Activated CD4-positive, alpha-beta T cell treated with anti-CD3 and anti-CD28 coated beads for 1 hour (primary cell): Measurements from ENCODE around the gene CRADD.
"Not testable (repeated sequence)": the region's sequence is repeated elsewhere in the genome, so short reads cannot be mapped to it uniquely, and the experiment has no call there.

Source experiments
- DNase-seq: peaks from one replicate; pipeline ENCODE4 v3.0.0-alpha.2; 2020

Gene CRADD

DNA sequence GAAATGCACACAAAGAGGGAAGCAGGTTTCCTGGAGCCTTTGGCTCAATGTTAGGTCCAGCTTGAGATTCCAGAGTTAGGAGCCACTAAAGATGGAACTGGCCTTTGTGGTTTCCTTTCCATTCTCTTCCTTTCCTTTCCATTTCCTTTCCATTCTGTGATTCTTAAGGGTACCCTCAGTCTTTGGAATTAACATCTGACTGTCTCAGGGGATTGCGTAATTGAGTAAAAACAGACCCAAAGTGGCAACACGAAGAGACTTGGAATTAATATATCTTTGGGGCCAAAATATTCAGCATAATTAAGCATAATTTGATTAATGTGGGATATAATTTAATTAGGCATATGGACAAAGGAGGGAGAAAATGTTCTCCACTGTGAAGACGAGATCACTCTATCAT, 205.6 kb downstream of the CRADD start:
- no peak for DNase-seq

DNA sequence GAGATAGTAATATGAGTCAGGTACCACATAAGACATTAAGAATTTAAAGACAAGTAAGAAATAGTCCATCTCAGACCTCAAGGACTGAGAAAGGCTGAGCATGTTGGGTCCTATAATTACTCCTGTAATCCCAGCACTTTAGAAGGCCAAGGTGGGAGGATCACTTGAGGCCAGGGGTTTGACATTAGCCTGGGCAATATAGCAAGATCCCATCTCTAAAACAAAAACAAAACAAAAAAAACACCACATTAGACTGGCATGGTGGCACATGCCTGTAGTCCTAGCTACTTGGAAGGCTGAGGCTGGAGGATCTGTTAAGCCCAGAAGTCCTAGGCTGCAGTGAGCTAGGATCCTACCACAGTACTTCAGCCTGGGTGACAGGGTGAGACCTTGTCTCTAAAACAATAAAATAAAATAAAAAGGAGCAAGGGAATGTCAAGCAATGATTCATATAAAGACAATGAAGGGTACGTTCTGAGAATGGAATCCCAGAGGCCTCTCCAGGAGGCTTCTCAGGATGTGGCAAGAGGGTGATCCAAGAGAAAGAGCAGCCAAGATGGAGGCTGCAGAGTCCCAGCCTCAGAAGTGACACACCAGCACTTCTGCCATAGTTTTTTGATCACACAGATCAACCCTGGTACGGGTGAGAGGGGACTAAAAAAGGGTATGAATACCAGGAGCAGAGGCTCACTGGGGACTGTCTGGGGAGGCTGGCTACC, 206.4 kb downstream of the CRADD start:
- DNase-seq = no peak

DNA sequence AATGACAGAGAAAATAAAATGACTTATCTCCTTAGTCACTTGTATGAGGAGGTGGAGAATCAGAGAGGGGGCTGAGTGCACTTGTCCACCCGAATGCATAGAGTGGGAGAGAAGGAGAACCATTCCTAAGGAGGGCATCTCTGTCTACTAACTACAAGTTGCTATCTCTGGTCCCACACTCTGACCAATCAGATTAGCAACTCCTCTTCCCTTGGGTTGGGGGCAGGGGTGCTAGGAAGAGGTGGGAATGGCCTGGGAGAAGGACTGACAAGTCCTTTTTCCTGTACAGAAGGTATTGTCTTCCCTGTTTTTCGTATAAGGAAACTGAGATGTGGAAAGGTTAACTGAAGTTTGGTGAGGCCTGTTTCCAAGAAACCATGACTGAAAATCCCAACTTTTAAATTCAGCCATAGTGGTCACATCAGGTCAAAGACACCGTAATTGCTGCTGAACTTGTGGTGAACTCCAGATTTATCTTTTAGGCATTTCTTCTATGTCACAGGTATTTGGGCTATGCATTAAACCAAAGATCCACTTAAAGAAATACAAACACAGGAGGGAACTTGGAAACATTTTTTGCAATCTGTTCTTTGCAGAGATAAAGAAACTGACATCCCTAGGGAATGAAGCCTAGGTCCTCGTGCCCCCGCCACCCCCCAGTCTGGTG, 207.8 kb downstream of the CRADD start:
- no peak for DNase-seq

DNA sequence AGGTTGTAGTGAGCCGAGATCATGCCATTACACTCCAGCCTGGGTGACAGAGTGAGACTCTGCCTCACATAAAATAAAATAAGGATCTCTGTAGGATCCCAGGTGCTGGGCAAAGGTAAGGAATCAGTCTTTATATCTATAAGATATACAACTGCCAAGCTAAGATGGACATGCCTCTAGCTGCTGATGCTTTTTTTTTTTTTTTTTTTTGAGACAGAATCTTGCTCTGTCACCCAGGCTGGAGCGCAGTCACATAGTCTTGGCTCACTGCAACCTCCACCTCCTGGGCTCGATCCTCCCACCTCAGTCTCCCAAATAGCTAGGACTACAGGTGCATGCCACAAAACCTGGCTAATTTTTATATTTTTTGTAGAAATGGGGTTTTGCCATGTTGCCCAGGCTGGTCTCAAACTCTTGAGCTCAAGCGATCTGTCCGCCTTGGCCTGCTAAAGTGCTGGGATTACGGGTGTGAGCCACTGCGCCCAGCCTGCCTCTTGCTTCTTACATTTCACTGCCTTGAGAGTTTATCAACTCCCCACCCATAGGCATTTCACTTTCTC, 208.9 kb downstream of the CRADD start:
- DNase-seq = not testable (repeated sequence)

DNA sequence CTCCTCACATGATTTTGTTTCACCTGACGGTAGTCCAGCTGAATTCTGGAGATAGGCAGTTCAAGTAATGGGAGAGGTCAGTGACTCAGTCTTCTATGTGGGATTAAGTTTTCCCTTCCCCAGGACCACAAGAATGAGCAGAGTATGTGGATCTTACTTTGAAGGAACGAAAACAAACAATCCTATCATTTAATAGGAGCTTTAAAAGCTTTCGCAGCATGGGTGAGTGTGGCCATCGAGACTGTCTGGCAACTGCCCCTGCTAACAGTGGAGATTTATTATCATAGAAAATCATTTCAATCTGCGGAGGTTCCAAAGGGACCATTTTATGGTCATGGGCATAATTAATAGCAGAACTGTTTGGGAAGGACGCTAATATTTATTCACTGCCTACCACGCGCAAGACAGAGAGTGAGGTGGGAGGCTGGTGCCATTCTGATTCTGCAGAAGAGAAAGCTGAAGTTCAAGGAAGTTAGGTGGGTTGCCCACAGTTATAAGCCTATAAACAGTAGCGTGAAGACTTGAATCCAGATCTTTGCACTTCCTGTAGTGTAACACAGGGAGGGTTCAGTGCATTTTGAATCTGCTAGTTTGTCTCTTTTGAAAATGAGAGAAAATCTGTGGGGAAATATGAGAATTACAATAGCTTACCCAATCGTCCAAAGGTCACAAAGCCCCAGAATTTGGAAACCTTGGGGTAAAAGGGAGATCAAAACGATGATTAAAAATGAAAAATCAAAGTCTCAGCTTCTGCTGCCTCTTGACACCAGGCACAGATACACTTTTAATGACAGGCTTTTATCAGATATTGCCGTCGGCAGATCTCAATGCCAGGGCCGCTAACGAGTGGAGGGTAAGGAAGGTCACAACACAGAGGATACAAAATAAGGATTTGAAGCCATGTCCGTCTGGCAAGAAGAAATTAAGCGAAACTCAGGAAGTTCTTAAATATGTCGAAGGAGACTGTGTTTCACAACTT, 209.6 kb downstream of the CRADD start:
- no peak for DNase-seq

DNA sequence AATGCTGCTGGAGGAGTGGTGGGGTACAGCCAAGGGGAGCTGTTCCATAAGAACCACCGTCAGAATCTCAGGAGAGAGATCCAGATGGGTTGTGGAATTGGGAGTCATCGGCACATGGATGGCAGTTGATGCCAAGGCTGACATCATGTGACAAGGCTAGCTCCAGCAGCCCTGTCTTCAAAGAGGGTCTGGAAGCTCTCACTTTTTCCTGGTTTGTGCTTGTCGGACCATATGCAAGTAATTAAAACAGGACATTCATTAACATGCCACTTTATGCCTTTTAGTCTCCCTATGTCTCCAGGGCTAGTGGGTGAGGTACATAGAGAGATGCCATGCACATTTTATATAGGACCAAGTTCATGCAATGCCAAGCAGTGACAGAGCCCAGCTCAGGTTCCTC, 211.8 kb downstream of the CRADD start:
- no peak for DNase-seq

DNA sequence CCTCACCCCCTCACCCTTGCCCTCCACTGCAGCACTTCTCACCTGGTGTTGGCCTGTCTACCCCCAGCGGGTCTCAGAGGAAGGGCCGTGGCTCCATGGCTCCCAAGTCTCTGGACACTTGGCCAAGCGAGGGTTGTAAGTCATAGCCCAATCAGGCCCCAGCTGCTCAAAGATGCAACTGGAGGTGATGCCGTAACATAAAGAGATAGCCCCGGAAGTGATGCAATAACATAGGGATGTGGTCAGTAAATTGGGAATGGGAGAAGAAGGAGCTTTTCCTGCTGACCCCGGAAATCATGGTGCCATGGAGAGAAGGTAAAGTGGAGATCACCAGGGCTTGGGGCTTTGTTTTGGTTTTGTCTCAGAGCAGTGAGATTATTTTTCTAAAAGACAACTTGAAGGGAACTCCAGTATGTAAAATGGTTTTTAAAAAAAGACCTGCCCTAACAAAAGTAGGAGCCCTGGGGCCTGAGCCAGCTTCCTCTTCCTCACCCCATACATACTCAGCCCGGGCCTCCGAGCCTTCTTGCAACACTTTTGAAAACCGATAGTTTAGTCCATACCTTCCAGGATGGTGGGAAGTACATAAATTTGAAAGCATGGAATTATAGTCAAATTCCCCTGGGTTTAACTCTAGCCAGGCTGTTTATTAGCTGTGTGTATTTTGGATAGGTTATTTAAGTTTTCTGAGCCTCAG, 212.5 kb downstream of the CRADD start:
- DNase-seq = no peak

DNA sequence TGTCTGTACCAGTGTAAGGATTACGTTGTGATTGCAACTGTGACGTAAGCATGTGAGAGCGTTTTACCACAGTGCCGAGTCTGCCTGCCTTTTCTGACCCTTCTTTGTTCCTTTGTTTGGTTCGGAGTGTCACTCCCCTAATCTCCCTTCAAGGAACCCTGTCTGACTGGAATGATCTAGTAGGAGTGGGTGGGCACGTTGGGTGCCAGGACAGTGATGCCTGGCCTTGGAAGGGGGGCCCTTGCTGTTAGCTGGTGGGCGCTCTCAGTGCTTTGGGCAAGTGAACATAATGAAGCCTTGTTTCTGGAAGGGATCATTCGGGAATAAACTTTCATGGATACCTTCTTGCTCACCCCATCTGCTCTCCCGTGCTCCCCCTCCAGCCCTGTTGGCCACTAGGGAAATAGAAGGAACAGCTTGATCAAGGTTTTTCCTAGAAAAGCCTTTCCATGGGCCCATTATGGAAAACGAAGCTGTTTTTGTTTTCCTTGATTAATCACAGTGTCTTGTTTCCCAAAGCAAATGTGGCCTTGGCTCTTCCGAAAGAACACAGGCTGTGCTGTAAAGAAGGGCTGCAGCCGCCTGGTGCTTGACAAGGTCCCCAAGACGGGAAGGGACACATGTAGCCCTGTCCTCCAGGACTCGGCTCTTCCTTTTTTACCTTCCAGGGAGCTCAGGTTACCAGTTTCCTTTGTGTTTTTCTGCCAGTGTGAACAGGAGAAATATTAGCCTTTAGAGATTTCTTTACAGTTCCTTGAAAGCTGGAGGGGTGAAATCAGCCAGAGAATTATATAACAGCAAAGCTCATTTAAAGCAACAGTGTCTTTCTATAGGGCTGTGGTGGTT, 215.5 kb downstream of the CRADD start:
- DNase-seq = no peak

DNA sequence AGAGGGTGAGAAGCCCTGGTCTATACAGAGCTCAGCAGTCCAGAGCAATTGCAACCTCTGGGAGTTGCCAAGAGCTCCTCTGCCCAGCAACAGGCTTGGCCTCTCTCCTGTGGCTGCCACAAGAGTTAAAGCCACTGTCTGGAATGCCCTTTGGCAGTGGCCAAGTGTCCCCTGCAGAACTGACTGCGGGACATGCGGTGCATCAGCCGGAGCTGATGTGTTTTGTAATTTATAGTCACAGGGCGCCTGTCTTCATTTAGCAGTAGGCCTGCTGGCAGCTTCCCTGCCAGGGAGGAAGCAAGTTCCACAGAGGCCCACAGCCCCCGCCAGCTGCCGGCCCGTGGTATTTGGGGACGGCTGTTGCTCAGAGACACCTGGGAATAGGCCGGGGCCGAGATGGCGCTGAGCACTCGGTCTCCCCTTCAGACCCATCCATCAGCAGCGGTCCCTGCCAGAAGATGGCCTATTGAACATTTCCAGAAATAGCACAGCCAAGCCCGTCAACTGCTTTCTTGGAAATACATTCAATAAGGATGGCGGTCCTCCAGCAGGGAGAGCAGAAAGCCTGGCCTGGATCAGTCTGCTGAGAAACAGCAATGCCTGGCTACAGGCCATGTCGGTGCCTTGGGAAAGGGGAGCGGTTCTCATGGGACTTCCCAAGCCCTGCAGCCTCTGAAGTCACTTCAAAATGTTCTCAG, 217.4 kb downstream of the CRADD start:
- no peak for DNase-seq

DNA sequence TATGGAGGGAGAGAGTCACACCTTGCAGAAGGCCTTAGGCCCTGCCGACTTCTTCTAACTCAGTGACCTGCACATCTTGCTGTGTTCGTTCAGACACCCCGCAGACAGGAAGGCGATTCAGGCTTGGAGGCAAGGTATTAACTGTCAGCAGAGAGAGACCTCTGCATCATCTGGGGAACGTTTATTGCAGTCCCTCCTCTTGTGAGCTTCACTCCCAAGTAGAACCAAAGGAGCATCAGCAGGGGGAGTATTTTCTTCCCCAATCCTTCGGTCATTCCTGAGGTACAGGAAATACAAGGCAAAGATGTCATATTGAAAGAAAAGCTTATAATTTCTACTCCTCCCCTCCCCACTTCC, 217.9 kb downstream of the CRADD start:
- no peak for DNase-seq

DNA sequence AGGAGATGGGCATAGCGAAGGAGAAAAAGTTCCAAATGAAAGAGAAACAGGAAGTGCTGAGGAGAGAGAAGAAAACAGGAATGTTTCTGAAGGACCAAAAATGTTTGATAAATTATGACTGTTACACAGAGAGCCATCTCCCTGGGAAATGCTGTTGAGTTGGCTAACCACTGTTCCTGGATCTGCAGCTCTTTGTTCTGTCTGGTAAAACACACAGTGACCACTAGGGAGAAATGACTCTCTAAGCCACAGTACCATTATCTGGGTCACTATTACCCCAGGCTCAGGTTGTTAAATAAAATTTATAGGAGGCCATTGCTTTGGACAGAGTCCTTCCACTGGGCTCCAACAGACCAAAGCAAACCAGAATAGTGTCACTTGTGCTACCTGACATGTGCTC, 219.3 kb downstream of the CRADD start:
- no peak for DNase-seq

DNA sequence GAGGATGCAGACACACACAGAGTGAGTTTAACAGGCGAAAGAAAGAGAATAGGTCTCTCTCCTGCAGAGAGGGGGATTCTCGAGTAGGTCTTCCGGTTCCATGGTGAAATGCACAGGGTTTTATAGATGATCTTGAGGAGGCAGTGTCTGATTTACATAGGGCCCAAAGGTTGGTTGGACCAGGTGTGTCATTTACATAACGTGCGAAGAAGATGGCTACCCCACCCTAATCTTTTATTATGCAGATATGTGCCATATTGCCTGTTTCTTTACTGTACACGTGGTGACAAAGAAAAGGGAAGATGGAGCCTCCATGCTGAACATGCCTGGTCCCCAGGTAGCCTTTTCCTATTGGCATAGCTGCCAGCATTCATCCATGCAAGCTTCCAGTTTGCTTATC, 219.8 kb downstream of the CRADD start:
- DNase-seq = no peak

DNA sequence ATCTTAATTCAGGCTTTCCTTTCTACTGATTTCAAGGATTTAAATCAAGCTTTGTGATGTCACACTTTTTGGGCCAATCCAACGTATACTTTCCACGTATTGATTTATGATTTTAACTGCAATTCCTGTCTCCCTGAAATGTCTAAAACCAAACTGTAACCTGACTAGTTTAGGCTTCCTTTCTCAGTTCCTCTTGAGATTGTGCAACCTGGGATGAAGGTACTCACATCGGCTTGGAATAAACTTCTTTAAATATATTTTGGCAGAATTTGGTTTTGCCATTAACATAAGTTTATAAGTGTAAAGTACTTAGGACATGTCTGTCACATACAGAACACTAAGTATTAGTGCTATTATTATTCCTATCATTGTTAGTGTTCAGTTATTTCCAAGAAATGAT, 224.6 kb downstream of the CRADD start:
- no peak for DNase-seq

DNA sequence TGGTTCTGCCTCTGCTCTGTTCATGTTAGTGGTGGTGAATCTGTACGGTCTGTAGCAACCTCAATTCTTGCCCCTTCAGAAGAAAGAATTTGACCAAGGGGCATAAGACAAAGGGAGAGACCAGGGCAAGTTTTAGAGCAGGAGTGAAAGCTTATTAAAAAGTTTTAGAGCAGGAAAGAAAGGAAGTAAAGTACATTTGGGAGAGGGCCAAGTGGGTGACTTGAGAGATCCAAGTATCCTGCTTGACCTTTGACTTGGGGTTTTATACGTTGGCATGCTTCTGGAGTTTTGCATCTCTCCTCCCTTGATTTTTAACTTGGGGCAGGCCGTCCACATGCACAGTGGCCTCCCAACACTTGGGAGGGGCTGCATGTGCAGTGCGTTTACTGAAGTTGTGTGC, 225.0 kb downstream of the CRADD start:
- DNase-seq = no peak

DNA sequence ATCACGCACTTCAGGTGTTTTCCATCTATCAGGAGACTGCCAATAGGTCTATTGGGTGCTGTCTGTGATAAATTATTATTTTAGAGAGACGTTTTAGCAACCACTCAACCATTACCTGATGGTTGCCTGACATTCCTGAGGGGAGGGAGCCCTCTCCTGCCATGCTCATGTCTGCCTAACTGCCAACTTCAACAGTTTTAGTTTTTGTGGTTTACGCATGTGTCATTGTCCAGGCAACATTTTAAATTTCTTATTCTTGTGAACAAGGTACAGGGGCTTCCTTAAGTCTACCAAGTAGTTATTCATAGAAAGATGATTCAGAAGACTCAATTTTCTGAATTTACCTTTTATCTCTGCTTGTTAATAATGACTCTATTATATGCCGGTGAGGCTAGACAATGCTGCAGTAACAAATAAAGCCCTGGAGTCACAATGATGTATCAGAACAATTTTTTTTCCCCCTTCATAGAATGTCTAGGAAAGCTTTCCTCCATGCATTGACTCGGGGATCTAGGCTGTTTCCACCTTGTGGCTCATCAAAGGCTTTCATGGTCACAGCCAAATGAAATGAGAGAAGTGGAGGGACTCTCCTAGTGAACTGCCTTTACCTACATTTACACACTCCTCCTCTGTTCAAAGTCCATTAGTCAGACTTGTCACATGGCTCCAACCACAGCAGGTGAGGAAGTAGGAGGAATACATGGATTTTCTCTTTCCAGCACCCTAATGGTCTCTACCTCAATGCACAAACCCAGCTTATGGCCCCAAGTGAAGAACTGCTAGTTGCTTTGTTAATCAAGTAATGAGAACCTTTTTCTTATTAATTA, 225.8 kb downstream of the CRADD start:
- no peak for DNase-seq

DNA sequence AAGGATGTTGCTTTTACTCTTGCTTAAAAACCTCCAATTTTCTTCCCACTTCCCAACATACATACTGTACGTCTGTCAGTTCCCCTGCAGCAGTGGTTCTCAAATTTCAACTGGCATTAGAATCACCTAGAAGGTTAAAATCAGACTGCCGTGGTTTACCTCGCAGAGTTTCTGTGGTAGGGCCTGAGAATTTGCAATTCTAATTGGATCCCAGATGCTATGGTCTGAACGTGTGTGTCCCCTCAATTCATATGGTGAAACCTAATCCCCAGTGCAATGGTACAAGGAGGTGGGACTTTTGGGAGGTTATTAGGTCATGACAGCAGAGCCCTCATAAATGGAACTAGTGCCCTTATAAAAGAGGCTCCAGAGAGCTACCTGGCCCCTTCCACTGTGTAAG, 226.9 kb downstream of the CRADD start:
- DNase-seq = no peak

DNA sequence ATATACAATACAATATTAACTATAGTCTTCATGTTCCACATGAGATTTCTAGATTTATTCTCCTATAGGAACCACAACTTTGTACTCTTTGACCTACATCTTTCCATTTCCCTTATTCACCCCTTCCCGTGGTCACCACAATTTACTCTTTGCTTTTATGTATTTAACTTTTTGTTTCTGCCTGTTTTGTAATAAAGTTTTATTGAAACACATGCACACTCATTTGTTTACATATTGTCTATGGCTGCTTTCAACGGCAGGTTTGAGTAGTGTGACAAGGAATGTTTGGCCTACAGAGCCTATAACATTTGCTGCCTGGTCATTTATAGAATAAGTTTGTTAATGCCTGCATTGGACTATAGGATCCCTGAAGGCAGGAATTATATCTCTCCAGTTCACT, 231.1 kb downstream of the CRADD start:
- no peak for DNase-seq

DNA sequence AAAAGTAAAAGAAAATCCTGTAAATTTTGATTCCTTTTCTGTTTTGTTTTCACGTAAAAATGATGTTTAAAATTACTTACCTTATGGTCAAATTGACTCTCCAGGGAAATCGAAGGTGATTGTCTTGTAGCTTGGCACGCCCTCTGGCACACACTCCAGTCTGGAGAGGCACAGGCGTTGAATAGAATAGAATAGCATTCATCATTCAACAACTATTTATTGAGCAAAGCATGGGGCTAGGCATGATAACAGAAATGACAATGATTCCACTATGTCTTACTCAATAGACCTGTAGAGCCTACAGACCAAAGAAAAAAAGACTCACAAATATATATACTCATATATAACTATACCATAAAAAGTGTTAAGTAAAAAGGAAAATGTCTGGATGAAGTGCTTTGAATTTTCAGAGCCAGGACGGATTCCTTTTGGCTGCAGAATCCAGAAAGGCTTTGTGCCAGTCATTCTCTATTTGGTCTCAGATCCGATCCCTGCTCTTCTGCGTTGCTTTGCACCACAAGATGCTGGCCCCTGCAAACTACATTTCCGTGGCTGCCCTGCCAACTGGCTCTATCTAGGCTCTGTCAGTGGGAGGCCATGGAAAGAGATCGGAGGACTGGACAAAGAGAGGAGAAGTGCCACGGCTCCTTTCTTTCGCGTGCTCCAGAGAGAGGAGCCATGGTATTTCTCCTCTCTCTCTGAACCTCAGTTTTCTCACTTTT, 231.8 kb downstream of the CRADD start:
- no peak for DNase-seq

DNA sequence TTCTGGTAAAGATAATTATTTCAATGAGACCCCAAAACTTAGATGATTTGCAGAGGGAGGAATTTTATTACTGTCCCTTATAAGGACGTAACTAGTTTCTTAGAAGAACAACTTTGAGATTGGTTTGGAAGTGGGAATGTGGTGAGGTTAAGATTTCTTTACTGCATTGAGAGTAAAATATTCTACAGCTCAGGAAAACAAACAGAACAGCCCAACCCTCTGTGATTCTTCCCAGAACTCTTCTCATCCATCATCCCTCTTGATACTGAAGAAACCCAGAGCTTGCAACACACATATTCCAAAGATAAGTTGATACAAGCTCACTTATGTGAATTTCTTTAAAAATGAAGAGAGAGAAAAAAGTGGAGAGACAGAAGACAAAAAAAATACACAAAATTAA, 234.2 kb downstream of the CRADD start:
- no peak for DNase-seq
